Cardiac muscle cell (in vitro differentiated cells and primary cell): ENCODE results near the gene RARG. TPM values are rescaled to one million over a fixed set of nuclear protein-coding genes. Genes with fewer than 3 reads are reported as not detected.

ENCODE experiments used
- DNase-seq, 2 donors: peaks; one replicate each; pipeline versions ENCODE4 v3.0.0 to v3.0.0-alpha.2; 2010 to 2017; ENCODE audit warnings: low read depth in 1 of 2, low spot score in 1 of 2
- H3K27ac ChIP-seq: fragments of 200-600 bp; sonication (generic); 2 replicates; pipeline ENCODE4 v1.5.1; 2016
- H3K27me3 ChIP-seq: fragments of 200-600 bp; sonication (generic); 2 replicates; pipeline ENCODE4 v1.6.0; 2016; ENCODE audit warnings: control low read depth
- H3K36me3 ChIP-seq: fragments of 200-600 bp; sonication (generic); 2 replicates; pipeline ENCODE4 v1.5.1; 2016; ENCODE audit warnings: control low read depth
- H3K4me1 ChIP-seq: fragments of 200-600 bp; sonication (generic); 2 replicates; pipeline ENCODE4 v1.8.1; 2017; ENCODE audit warnings: low read depth, mild to moderate bottlenecking, mixed run types
- H3K4me3 ChIP-seq: fragments of 200-600 bp; sonication (generic); 2 replicates; pipeline ENCODE4 v1.5.1; 2016; ENCODE audit warnings: mild to moderate bottlenecking
- H3K9me3 ChIP-seq: fragments of 200-600 bp; sonication (generic); 2 replicates; pipeline ENCODE4 v1.5.1; 2017; ENCODE audit warnings: low read depth, mild to moderate bottlenecking, control low read depth
- CTCF ChIP-seq: IDR thresholded peaks from 2 replicates; pipeline ENCODE4 v1.5.1; 2012; ENCODE audit warnings: low read depth, mild to moderate bottlenecking, low read length
- polyA plus RNA-seq: library from polyadenylated mRNA; unstranded; fragments of >200 nt; fragmentation: Nextera tagmentation; extraction: Ambion mirVana; gene quantifications from 2 replicates; pipeline ENCODE4 v1.2.1, GENCODE V29; 2016
- total RNA-seq: library from RNA; depleted of rRNA; stranded (reverse); fragments of >200 nt; gene quantifications from 2 replicates; pipeline ENCODE4 v1.2.3, GENCODE V29; 2016

RARG gene
- total and polyA plus RNA-seq, 2 experiments from 2014 or later: 13.0 to 30.4 TPM

- H3K4me1 ChIP-seq: peaks cover 38% of the 10 kb centered on the region
- no peak for TF ChIP-seq CTCF
- no peaks in the 10 kb centered on the region for H3K9me3 ChIP-seq
- no peaks in the 10 kb centered on the region for H3K27me3 ChIP-seq
- no peak overlapping the region for H3K27ac ChIP-seq
- no peaks in the 10 kb centered on the region for H3K36me3 ChIP-seq
- DNase-seq: no peak
- no peak overlapping the region for H3K4me3 ChIP-seq
Measured at GRCh38 chr12:53229454-53229853, 2.6 kb downstream of the RARG start.

- no peak for DNase-seq
- TF ChIP-seq CTCF: no peak
- Histone ChIP-seq H3K36me3 (no peaks in the 10 kb centered on the region), H3K27ac (no peak overlapping the region), H3K27me3 (no peaks in the 10 kb centered on the region), H3K4me3 (no peak overlapping the region), H3K4me1 (peaks cover 39% of the 10 kb centered on the region), H3K9me3 (no peaks in the 10 kb centered on the region)
Measured at GRCh38 chr12:53227836-53228235, 4.2 kb downstream of the RARG start.

GRCh38 chr12:53227341-53227740 lies 4.7 kb downstream of the RARG start:
- no peak for TF ChIP-seq CTCF
- Histone ChIP-seq H3K9me3 (no peaks in the 10 kb centered on the region), H3K4me3 (no peak overlapping the region), H3K27me3 (no peaks in the 10 kb centered on the region), H3K27ac (no peak overlapping the region), H3K36me3 (no peaks in the 10 kb centered on the region), H3K4me1 (peaks cover 39% of the 10 kb centered on the region)
- no peak for DNase-seq

GRCh38 chr12:53226815-53227214 lies 5.2 kb downstream of the RARG start:
- no peak for DNase-seq
- no peak for TF ChIP-seq CTCF
- no peaks in the 10 kb centered on the region for H3K36me3 ChIP-seq
- H3K4me1 ChIP-seq: peaks cover 42% of the 10 kb centered on the region
- no peaks in the 10 kb centered on the region for H3K27me3 ChIP-seq
- H3K9me3 ChIP-seq: no peaks in the 10 kb centered on the region
- H3K27ac ChIP-seq: no peak overlapping the region
- no peak overlapping the region for H3K4me3 ChIP-seq

GRCh38 chr12:53225635-53226424 lies 6.2 kb downstream of the RARG start:
- Histone ChIP-seq H3K9me3 (no peaks in the 10 kb centered on the region), H3K27me3 (no peaks in the 10 kb centered on the region), H3K4me1 (peaks cover 42% of the 10 kb centered on the region), H3K27ac (no peak overlapping the region), H3K36me3 (no peaks in the 10 kb centered on the region), H3K4me3 (no peak overlapping the region)
- no peak for DNase-seq
- no peak for TF ChIP-seq CTCF
